Bronchial epithelial cell (primary cell): Measurements from ENCODE around the gene UBASH3B. TPM values are rescaled to one million over a fixed set of nuclear protein-coding genes. Genes with fewer than 3 reads are reported as not detected.

Experiments used
- DNase-seq: peaks from one replicate; pipeline ENCODE4 v3.0.0-alpha.2; 2010; ENCODE audit warnings: low read depth
- FAIRE-seq: peaks from 2 replicates; lab custom pipeline; 2011; peaks lifted over from hg19 to GRCh38; lab: Jason Lieb, UNC
- H3K27me3 ChIP-seq: 2 replicates; pipeline ENCODE4 v1.5.1; 2011; ENCODE audit warnings: low read length; ENCODE audit not compliant: control insufficient read depth, insufficient read depth
- H3K36me3 ChIP-seq: 2 replicates; pipeline ENCODE4 v1.5.1; 2011; ENCODE audit warnings: low read length; ENCODE audit not compliant: control insufficient read depth, insufficient read depth
- H3K4me3 ChIP-seq: 2 replicates; pipeline ENCODE4 v1.5.1; 2011; ENCODE audit warnings: mild to moderate bottlenecking, low read depth, low read length, control low read depth
- CTCF ChIP-seq: IDR thresholded peaks from 2 replicates; pipeline ENCODE4 v1.5.1; 2011; ENCODE audit warnings: mild to moderate bottlenecking, moderate library complexity, low read length, control low read depth, inconsistent platforms; ENCODE audit not compliant: insufficient read depth, severe bottlenecking
- total RNA-seq: library from RNA; depleted of rRNA; stranded (reverse); fragments of >200 nt; gene quantifications from 2 replicates; pipeline ENCODE4 v1.2.1, GENCODE V29; 2014

Gene UBASH3B
- total RNA-seq, 1 donor from 2014 or later = 10.0 TPM

GRCh38 chr11:122698392-122698791, 42.9 kb downstream of the UBASH3B start:
- no peak for TF ChIP-seq CTCF
- DNase-seq = no peak
- no peak overlapping the region for H3K4me3 ChIP-seq
- no peaks in the 10 kb centered on the region for H3K36me3 ChIP-seq
- FAIRE-seq = no peak
- no peaks in the 10 kb centered on the region for H3K27me3 ChIP-seq

GRCh38 chr11:122700666-122701065, 45.1 kb downstream of the UBASH3B start:
- DNase-seq = no peak
- TF ChIP-seq CTCF = no peak
- H3K4me3 ChIP-seq = no peak overlapping the region
- no peak for FAIRE-seq
- no peaks in the 10 kb centered on the region for H3K36me3 ChIP-seq
- H3K27me3 ChIP-seq = no peaks in the 10 kb centered on the region

GRCh38 chr11:122701143-122701542, 45.6 kb downstream of the UBASH3B start:
- Histone ChIP-seq H3K27me3 (no peaks in the 10 kb centered on the region), H3K4me3 (no peak overlapping the region), H3K36me3 (no peaks in the 10 kb centered on the region)
- no peak for TF ChIP-seq CTCF
- FAIRE-seq (no peak), DNase-seq (no peak)

GRCh38 chr11:122703541-122704272, 48.2 kb downstream of the UBASH3B start:
- TF ChIP-seq CTCF = no peak
- H3K4me3 ChIP-seq = no peak overlapping the region
- H3K27me3 ChIP-seq = no peaks in the 10 kb centered on the region
- FAIRE-seq (peak; percentile 58), DNase-seq (no peak)
- H3K36me3 ChIP-seq = no peaks in the 10 kb centered on the region

- Histone ChIP-seq H3K27me3 (no peaks in the 10 kb centered on the region), H3K4me3 (no peak overlapping the region), H3K36me3 (no peaks in the 10 kb centered on the region)
- TF ChIP-seq CTCF = no peak
- DNase-seq = no peak
- FAIRE-seq = peak; percentile 60
Observed at GRCh38 chr11:122705396-122705795, 49.9 kb downstream of the UBASH3B start.
